ENCODE results near the gene UACA. TPM values are rescaled to one million over a fixed set of nuclear protein-coding genes. Genes with fewer than 3 reads are reported as not detected.

UACA gene
- polyA plus RNA-seq, 1 of the 3 experiments (the other 2 are of a cell fraction) = 35.9 TPM

DNA sequence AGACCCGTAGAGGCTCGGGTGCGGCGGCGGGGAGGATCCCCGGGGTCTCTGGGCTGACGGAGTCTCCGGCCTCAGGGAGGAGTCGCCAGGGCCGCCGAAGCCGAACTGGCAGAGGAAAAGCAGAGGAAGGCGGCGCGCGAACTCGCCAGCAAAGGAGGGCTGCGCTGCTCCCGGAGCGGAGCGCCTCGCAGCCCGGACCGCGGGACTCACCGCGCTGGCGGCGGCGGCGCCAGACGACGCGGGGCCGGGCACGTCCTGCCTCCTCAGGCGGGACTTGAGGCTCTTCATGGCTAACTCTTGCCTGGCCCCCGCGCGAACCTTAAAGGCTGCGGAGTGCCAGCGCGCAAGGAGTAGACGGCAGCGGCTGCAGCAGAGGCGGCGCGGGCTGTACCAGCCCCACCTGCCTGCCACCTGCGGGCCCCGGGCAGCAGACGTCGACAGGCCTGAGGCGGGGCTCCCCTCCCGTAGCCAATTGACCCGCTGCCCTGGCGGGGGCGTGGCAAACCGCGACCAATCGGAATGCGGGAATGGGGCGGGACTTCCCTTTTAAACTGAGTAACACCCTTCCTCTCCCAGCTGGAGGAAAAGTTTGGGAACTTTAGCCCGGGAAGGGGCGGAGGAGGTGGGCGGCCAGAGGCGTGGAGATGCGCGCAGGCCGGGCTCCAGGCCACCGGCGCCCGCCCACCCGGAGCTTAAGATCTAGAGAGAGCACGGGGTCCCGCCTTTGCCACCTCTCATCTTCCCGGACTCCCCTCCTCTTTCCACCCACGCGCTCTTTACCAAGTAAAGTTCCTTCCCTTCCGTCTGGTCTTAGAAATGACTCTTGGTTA is at the start of gene UACA (continued):
- TF ChIP-seq, protein P1, sequence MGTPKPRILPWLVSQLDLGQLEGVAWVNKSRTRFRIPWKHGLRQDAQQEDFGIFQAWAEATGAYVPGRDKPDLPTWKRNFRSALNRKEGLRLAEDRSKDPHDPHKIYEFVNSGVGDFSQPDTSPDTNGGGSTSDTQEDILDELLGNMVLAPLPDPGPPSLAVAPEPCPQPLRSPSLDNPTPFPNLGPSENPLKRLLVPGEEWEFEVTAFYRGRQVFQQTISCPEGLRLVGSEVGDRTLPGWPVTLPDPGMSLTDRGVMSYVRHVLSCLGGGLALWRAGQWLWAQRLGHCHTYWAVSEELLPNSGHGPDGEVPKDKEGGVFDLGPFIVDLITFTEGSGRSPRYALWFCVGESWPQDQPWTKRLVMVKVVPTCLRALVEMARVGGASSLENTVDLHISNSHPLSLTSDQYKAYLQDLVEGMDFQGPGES (IDR thresholded peaks at IDR 0.05; ENCODE audit: low read depth, low read length) = peak; percentile 48
- TF ChIP-seq GABPA (IDR thresholded peaks at IDR 0.05; ENCODE audit: low read depth) (peak; percentile 84), FOSL2 (IDR thresholded peaks at IDR 0.05; ENCODE audit: borderline replicate concordance, low read depth) (no peak), RCOR1 (IDR thresholded peaks at IDR 0.05; ENCODE audit: low read length) (peak; percentile 38; the same call in 1 of the 2 replicates), CHD2 (IDR thresholded peaks at IDR 0.05; ENCODE audit: low read length, partially characterized antibody) (peak; percentile 55), SMC3 (IDR thresholded peaks at IDR 0.05; ENCODE audit: low read depth, low read length) (no peak), FOXJ3 (CRISPR knock-in tag; IDR thresholded peaks at IDR 0.05) (no peak), ELF1 (IDR thresholded peaks at IDR 0.05) (no peak; the same call in 1 of the 2 replicates), POLR2AphosphoS5 (IDR thresholded peaks at IDR 0.05; ENCODE audit: low read depth, low read length) (peak; percentile 74), JUND (IDR thresholded peaks at IDR 0.05) (no peak)
- TF ChIP-seq, protein P2, sequence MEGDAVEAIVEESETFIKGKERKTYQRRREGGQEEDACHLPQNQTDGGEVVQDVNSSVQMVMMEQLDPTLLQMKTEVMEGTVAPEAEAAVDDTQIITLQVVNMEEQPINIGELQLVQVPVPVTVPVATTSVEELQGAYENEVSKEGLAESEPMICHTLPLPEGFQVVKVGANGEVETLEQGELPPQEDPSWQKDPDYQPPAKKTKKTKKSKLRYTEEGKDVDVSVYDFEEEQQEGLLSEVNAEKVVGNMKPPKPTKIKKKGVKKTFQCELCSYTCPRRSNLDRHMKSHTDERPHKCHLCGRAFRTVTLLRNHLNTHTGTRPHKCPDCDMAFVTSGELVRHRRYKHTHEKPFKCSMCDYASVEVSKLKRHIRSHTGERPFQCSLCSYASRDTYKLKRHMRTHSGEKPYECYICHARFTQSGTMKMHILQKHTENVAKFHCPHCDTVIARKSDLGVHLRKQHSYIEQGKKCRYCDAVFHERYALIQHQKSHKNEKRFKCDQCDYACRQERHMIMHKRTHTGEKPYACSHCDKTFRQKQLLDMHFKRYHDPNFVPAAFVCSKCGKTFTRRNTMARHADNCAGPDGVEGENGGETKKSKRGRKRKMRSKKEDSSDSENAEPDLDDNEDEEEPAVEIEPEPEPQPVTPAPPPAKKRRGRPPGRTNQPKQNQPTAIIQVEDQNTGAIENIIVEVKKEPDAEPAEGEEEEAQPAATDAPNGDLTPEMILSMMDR (IDR thresholded peaks at IDR 0.05) = no peak

DNA sequence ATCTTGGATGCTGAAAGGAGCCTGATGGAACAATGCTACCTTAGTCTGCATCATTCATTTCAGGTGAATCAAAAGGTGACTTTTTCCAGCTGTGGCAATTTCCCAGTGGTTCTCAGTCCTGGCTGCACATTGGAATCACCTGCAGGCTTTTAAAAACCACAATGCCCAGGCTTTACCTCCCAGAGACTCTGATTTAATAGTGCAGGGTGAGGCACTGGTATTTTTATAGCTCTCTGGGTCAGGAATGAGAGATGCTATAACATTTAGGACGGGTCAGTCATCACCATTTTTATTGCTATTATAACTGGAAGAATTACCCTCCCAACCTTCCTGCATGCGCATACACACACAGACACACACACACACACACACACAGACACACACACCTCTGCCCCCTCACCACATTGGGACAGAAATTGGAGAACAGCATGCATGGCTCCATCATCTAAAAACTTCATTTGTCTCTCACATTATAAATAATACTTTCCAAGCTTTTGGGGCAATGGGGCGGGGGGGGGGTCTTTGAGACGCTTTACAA is 49.5 kb upstream of the UACA start:
- no peaks in the 10 kb centered on the region for H3K9me3 ChIP-seq
- ChIA-PET POLR2A (no interaction called here), CTCF (interaction anchor here (0.6 to 6.3 kb wide), 19 partner anchors 11 to 1338 kb away, joined by 3 to 78 read pairs (median 6); no protein-coding TSS in a partner anchor)
- no peaks in the 10 kb centered on the region for H3K27me3 ChIP-seq (ENCODE audit: insufficient read depth)
- H4K20me1 ChIP-seq (ENCODE audit: insufficient read depth) = no peaks in the 10 kb centered on the region
- no peaks in the 10 kb centered on the region for H3F3A ChIP-seq (replicated peaks; ENCODE audit: insufficient read depth)
- no peak overlapping the region for H3K27ac ChIP-seq (ENCODE audit: low read depth in 2 of 2, low read length in 1 of 2)
- no peak overlapping the region for H3K4me3 ChIP-seq (ENCODE audit: low read depth in 2 of 2, low read length in 1 of 2)
- H2AFZ ChIP-seq (ENCODE audit: low read depth) = no peak overlapping the region
- no peaks in the 10 kb centered on the region for H3K36me3 ChIP-seq (replicated peaks in 1 of 2; ENCODE audit: control insufficient read depth in 1 of 2, insufficient read depth in 2 of 2, low read length in 1 of 2)
- no peaks in the 10 kb centered on the region for H3K9me2 ChIP-seq
- H3K9ac ChIP-seq = no peak overlapping the region
- no peak overlapping the region for H3K4me2 ChIP-seq
- no peak for DNase-seq
- H3K79me2 ChIP-seq (ENCODE audit: insufficient read depth) = no peaks in the 10 kb centered on the region
- WGBS (ENCODE audit: low lambda C conversion rate) = 87% methylated on average over 4 of the region's 4 CpGs
- H3K4me1 ChIP-seq (ENCODE audit: control insufficient read depth in 1 of 2, insufficient read depth in 2 of 2, low read depth in 1 of 2, low read length in 1 of 2) = peaks cover 0 to 4% of the 10 kb centered on the region in 2 experiments; a peak in 1 of 4 replicates
- TF ChIP-seq, protein P3, sequence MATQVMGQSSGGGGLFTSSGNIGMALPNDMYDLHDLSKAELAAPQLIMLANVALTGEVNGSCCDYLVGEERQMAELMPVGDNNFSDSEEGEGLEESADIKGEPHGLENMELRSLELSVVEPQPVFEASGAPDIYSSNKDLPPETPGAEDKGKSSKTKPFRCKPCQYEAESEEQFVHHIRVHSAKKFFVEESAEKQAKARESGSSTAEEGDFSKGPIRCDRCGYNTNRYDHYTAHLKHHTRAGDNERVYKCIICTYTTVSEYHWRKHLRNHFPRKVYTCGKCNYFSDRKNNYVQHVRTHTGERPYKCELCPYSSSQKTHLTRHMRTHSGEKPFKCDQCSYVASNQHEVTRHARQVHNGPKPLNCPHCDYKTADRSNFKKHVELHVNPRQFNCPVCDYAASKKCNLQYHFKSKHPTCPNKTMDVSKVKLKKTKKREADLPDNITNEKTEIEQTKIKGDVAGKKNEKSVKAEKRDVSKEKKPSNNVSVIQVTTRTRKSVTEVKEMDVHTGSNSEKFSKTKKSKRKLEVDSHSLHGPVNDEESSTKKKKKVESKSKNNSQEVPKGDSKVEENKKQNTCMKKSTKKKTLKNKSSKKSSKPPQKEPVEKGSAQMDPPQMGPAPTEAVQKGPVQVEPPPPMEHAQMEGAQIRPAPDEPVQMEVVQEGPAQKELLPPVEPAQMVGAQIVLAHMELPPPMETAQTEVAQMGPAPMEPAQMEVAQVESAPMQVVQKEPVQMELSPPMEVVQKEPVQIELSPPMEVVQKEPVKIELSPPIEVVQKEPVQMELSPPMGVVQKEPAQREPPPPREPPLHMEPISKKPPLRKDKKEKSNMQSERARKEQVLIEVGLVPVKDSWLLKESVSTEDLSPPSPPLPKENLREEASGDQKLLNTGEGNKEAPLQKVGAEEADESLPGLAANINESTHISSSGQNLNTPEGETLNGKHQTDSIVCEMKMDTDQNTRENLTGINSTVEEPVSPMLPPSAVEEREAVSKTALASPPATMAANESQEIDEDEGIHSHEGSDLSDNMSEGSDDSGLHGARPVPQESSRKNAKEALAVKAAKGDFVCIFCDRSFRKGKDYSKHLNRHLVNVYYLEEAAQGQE (IDR thresholded peaks at IDR 0.05; ENCODE audit: low read depth, low read length) = no peak
- TF ChIP-seq, protein P4, sequence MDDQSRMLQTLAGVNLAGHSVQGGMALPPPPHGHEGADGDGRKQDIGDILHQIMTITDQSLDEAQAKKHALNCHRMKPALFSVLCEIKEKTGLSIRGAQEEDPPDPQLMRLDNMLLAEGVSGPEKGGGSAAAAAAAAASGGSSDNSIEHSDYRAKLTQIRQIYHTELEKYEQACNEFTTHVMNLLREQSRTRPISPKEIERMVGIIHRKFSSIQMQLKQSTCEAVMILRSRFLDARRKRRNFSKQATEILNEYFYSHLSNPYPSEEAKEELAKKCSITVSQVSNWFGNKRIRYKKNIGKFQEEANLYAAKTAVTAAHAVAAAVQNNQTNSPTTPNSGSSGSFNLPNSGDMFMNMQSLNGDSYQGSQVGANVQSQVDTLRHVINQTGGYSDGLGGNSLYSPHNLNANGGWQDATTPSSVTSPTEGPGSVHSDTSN (IDR thresholded peaks at IDR 0.05) = no peak
- no peak for TF ChIP-seq NRF1 (IDR thresholded peaks at IDR 0.05; ENCODE audit: low read depth, low read length)
- TF ChIP-seq EP300 (IDR thresholded peaks at IDR 0.05; ENCODE audit: borderline replicate concordance in 1 of 2, low read depth in 1 of 2, low read length in 1 of 2) = no peak
- TF ChIP-seq GATA2 (CRISPR knock-in tag; IDR thresholded peaks at IDR 0.05) = no peak
- no peak for TF ChIP-seq FOXJ3 (CRISPR knock-in tag; IDR thresholded peaks at IDR 0.05)
- no peak for TF ChIP-seq YY1 (IDR thresholded peaks at IDR 0.05; ENCODE audit: low read depth)
- TF ChIP-seq FOSL2 (IDR thresholded peaks at IDR 0.05; ENCODE audit: borderline replicate concordance, low read depth) = no peak

All from SK-N-SH (cell line).